Loucy (cell line): ENCODE measurements around the gene INPP5D.

ENCODE experiments used
- H2AFZ ChIP-seq: fragments of 200-600 bp; sonication (generic); 2 replicates; pipeline ENCODE4 v1.6.0; 2016; ENCODE audit warnings: antibody characterized with exemption, mild to moderate bottlenecking, low read length, moderate library complexity
- H3F3A ChIP-seq: fragments of 200-600 bp; 2 replicates; pipeline ENCODE4 v1.6.0; 2016; ENCODE audit warnings: antibody characterized with exemption, low read depth, mild to moderate bottlenecking
- H3K27me3 ChIP-seq: fragments of 200-600 bp; sonication (generic); 2 replicates; pipeline ENCODE4 v1.6.1; 2014; ENCODE audit warnings: low read length, mild to moderate bottlenecking; ENCODE audit not compliant: insufficient read depth, poor library complexity, severe bottlenecking
- H3K36me3 ChIP-seq: fragments of 200-600 bp; sonication (generic); 2 replicates; pipeline ENCODE4 v1.6.1; 2016; ENCODE audit warnings: low read length; ENCODE audit not compliant: insufficient read depth
- H3K4me1 ChIP-seq: fragments of 200-600 bp; sonication (generic); 2 replicates; pipeline ENCODE4 v1.5.1; 2014; ENCODE audit warnings: low read length, mild to moderate bottlenecking; ENCODE audit not compliant: insufficient read depth, poor library complexity, severe bottlenecking
- H3K4me2 ChIP-seq: fragments of 200-600 bp; sonication (generic); 2 replicates; pipeline ENCODE4 v1.6.0; 2014; ENCODE audit warnings: antibody characterized with exemption, low read length, low read depth, mild to moderate bottlenecking; ENCODE audit not compliant: poor library complexity, severe bottlenecking
- H3K4me3 ChIP-seq: fragments of 200-600 bp; sonication (generic); 2 replicates; pipeline ENCODE4 v1.5.1; 2014; ENCODE audit warnings: low read length, mild to moderate bottlenecking, mixed read lengths; ENCODE audit not compliant: poor library complexity, severe bottlenecking
- H3K79me2 ChIP-seq: fragments of 200-600 bp; sonication (generic); 2 replicates; pipeline ENCODE4 v1.6.1; 2014; ENCODE audit warnings: low read length; ENCODE audit not compliant: insufficient read depth
- H3K9ac ChIP-seq: fragments of 200-600 bp; sonication (generic); 2 replicates; pipeline ENCODE4 v1.6.0; 2014; ENCODE audit warnings: mild to moderate bottlenecking, low read depth, low read length, moderate library complexity; ENCODE audit not compliant: poor library complexity, severe bottlenecking
- H3K9me2 ChIP-seq: fragments of 200-600 bp; sonication (generic); replicated peaks from 2 replicates; pipeline ENCODE4 v1.6.1; 2016; ENCODE audit warnings: low read depth, low read length, mixed read lengths
- H3K9me3 ChIP-seq: fragments of 200-600 bp; sonication (generic); 2 replicates; pipeline ENCODE4 v1.6.1; 2014; ENCODE audit warnings: mild to moderate bottlenecking, antibody characterized with exemption, low read length, low read depth; ENCODE audit not compliant: insufficient read depth
- H4K20me1 ChIP-seq: fragments of 200-600 bp; sonication (generic); 2 replicates; pipeline ENCODE4 v1.6.0; 2014; ENCODE audit warnings: antibody characterized with exemption, low read length, mild to moderate bottlenecking; ENCODE audit not compliant: insufficient read depth, poor library complexity, severe bottlenecking
- EZH2phosphoT487 ChIP-seq: fragments of 200-600 bp; IDR thresholded peaks from 2 replicates; pipeline ENCODE4 v1.6.1; 2018; ENCODE audit warnings: antibody characterized with exemption, mild to moderate bottlenecking, moderate library complexity, borderline replicate concordance
- TF ChIP-seq, protein P1 (sequence below): fragments of 200-600 bp; sonication (generic); conservative IDR thresholded peaks from 2 replicates; pipeline ENCODE4 v1.5.1; 2014; ENCODE audit warnings: mild to moderate bottlenecking, antibody characterized with exemption, low read length

INPP5D gene

DNA sequence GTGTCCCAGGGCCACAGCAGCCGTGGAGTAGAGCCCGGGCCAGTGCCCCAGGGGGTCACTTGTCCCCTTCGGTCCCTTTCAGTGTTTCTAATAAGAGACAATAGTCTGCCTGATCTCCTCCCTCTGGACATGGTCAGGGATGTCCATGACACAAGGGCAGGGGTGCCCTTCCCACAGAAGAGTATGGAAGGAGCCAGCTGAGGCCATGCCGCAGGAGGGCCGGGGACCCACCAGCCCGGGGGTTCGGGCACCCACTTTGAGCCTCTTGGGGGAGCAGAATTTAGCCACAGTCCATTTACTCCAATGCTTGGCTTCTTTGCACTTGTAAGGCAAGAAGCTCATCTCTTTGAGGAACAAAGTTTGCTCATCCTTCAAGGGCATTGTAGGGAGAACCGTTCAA is 102.6 kb downstream of the INPP5D start:
- Histone ChIP-seq H3K4me3 (no peak overlapping the region), H3K36me3 (peaks cover 89% of the 10 kb centered on the region; the same call in 1 of the 2 replicates), H3K79me2 (no peaks in the 10 kb centered on the region), H3K27me3 (no peaks in the 10 kb centered on the region), H3K4me2 (no peak overlapping the region), H3K4me1 (peaks cover 7% of the 10 kb centered on the region), H2AFZ (no peak overlapping the region), H3K9me3 (no peaks in the 10 kb centered on the region), H3K9me2 (no peaks in the 10 kb centered on the region), H4K20me1 (no peaks in the 10 kb centered on the region), H3F3A (no peaks in the 10 kb centered on the region), H3K9ac (no peak overlapping the region)
- TF ChIP-seq EZH2phosphoT487, result no peak
- TF ChIP-seq, protein P1, sequence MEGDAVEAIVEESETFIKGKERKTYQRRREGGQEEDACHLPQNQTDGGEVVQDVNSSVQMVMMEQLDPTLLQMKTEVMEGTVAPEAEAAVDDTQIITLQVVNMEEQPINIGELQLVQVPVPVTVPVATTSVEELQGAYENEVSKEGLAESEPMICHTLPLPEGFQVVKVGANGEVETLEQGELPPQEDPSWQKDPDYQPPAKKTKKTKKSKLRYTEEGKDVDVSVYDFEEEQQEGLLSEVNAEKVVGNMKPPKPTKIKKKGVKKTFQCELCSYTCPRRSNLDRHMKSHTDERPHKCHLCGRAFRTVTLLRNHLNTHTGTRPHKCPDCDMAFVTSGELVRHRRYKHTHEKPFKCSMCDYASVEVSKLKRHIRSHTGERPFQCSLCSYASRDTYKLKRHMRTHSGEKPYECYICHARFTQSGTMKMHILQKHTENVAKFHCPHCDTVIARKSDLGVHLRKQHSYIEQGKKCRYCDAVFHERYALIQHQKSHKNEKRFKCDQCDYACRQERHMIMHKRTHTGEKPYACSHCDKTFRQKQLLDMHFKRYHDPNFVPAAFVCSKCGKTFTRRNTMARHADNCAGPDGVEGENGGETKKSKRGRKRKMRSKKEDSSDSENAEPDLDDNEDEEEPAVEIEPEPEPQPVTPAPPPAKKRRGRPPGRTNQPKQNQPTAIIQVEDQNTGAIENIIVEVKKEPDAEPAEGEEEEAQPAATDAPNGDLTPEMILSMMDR, result no peak

DNA sequence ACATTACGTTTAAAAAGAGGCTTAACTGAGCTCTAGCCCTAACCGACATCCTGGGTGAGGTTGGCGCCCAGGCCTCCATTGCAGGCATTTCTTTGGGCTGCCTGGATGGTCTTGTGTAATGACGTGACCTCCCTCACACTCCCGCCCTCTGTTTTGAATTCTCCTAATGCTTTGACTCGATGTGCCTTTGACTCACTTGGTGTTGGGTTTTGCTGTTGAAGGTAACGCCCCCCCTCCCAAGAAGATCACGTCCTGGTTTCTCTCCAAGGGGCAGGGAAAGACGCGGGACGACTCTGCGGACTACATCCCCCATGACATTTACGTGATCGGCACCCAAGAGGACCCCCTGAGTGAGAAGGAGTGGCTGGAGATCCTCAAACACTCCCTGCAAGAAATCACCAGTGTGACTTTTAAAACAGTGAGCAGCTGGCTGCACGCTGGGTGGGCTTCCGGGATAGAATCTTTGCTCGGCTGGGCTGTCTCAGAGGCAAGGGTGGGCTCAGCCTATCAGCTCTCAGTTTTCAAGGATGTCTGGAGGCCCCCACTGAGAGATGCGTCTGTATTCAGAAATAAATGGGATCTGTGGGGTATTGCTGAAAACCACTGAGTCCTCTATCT is 103.5 kb downstream of the INPP5D start:
- H3K27me3 ChIP-seq, result no peaks in the 10 kb centered on the region
- H3K9ac ChIP-seq, result no peak overlapping the region
- no peaks in the 10 kb centered on the region for H3K9me2 ChIP-seq
- peaks cover 7% of the 10 kb centered on the region for H3K4me1 ChIP-seq
- no peaks in the 10 kb centered on the region for H3K9me3 ChIP-seq
- no peaks in the 10 kb centered on the region for H3F3A ChIP-seq
- no peak overlapping the region for H2AFZ ChIP-seq
- no peak overlapping the region for H3K4me3 ChIP-seq
- H3K79me2 ChIP-seq, result no peaks in the 10 kb centered on the region
- H3K4me2 ChIP-seq, result no peak overlapping the region
- peaks cover 86% of the 10 kb centered on the region; the same call in 1 of the 2 replicates for H3K36me3 ChIP-seq
- no peaks in the 10 kb centered on the region for H4K20me1 ChIP-seq
- TF ChIP-seq, protein P1, result no peak
- no peak for TF ChIP-seq EZH2phosphoT487

DNA sequence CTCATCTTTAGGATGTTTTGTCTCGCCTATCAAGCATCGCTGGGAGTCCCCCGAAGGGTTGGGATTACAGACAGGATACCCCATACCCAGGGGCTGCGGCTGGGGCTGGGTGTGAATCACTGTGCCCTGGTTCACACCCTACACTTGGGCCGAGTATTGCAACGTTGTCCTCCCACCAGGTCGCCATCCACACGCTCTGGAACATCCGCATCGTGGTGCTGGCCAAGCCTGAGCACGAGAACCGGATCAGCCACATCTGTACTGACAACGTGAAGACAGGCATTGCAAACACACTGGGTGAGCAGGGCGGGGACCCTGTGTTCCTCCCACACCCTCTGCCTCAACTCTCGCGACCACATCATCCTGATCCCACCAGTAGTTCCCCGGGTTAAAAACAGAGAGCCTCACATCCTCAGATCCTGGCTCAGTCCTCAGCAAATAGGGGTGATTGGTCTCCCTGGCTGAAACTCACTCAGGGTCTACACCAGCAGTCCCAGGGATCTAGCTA is 104.0 kb downstream of the INPP5D start:
- H3K9me3 ChIP-seq, result no peaks in the 10 kb centered on the region
- H3K79me2 ChIP-seq, result no peaks in the 10 kb centered on the region
- no peak overlapping the region for H2AFZ ChIP-seq
- no peaks in the 10 kb centered on the region for H4K20me1 ChIP-seq
- no peak overlapping the region for H3K4me2 ChIP-seq
- no peaks in the 10 kb centered on the region for H3K9me2 ChIP-seq
- H3F3A ChIP-seq, result no peaks in the 10 kb centered on the region
- H3K9ac ChIP-seq, result no peak overlapping the region
- no peak overlapping the region for H3K4me3 ChIP-seq
- H3K4me1 ChIP-seq, result peaks cover 7% of the 10 kb centered on the region
- H3K27me3 ChIP-seq, result no peaks in the 10 kb centered on the region
- TF ChIP-seq, protein P1, result no peak
- no peak for TF ChIP-seq EZH2phosphoT487
- peaks cover 86% of the 10 kb centered on the region; the same call in 1 of the 2 replicates for H3K36me3 ChIP-seq
